HCT116 (cell line): ENCODE data around the gene POLE. TPM values are rescaled to one million over a fixed set of nuclear protein-coding genes. Genes with fewer than 3 reads are reported as not detected.

Source experiments
- ATAC-seq: fragments of 200-7000 bp; cut with Tn5 transposase; 2 replicates; pipeline ENCODE4 v1.9.1; 2020; ENCODE audit warnings: mild to moderate bottlenecking, moderate library complexity
- BruUV-seq: library from RNA; stranded (reverse); fragments of 400-500 nt; replicated peaks from 2 replicates; lab custom pipeline; 2021; lab: Mats Ljungman, UMichigan
- CTCF ChIA-PET: fragments of 300-600 bp; sonication (Branson Sonifier 250); formaldehyde crosslinking; loops from one replicate; lab custom pipeline; 2021; ENCODE audit warnings: antibody characterized with exemption; lab: Charles Lee
- POLR2A ChIA-PET: fragments of 300-600, 350-600 bp; sonication (Branson Sonifier 250); formaldehyde crosslinking; loops from one replicate; lab custom pipeline; 2021; ENCODE audit warnings: antibody characterized with exemption; lab: Charles Lee
- RAD21 ChIA-PET, 2 experiments: fragments of 300-600 bp; sonication (Branson Sonifier 250); formaldehyde crosslinking; loops; one replicate each; lab custom pipeline; 2023; ENCODE audit warnings: low total read pairs in 2 of 2; ENCODE audit not compliant: uncharacterized antibody in 2 of 2, unreplicated experiment in 2 of 2, low non-redundant PET in 1 of 2; lab: Charles Lee
- DNase-seq: peaks from one replicate; pipeline ENCODE4 v3.0.0-alpha.2; 2010; ENCODE audit warnings: low read depth, low spot score
- H2AFZ ChIP-seq: fragments of 200-600 bp; shearing (Covaris generic), sonication (generic); 2 replicates; pipeline ENCODE4 v1.6.1; 2017; ENCODE audit warnings: low read depth, mixed run types, mixed read lengths, antibody characterized with exemption, low read length; ENCODE audit not compliant: poor library complexity, severe bottlenecking
- H3K27ac ChIP-seq: 2 replicates; pipeline ENCODE4 v1.5.1; 2012; ENCODE audit warnings: low read depth, low read length
- H3K27me3 ChIP-seq: fragments of 200-600 bp; sonication (generic); 2 replicates; pipeline ENCODE4 v1.6.1; 2016; ENCODE audit warnings: mixed run types, low read length, mixed read lengths; ENCODE audit not compliant: insufficient read depth
- H3K36me3 ChIP-seq, 2 experiments: fragments of 200-500 bp in 1 of 2; fragments of 200-600 bp in 1 of 2; sonication (Bioruptor generic) in 1 of 2; sonication (generic) in 1 of 2; 2 replicates each; pipeline versions ENCODE4 v1.5.1 to v1.6.1; 2014 to 2016; ENCODE audit warnings: low read length in 2 of 2, inconsistent platforms in 1 of 2, mixed read lengths in 1 of 2, mixed run types in 1 of 2; ENCODE audit not compliant: insufficient read depth in 2 of 2, control insufficient read depth in 1 of 2
- H3K4me1 ChIP-seq, 2 experiments: fragments of 200-600 bp in 1 of 2; sonication (generic) in 1 of 2; 2 replicates each; pipeline versions ENCODE4 v1.5.1 to v1.6.1; 2012 to 2017; ENCODE audit warnings: low read length in 2 of 2, inconsistent platforms in 1 of 2, mild to moderate bottlenecking in 1 of 2, mixed read lengths in 1 of 2, mixed run types in 1 of 2, moderate library complexity in 1 of 2; ENCODE audit not compliant: insufficient read depth in 2 of 2, control insufficient read depth in 1 of 2
- H3K4me2 ChIP-seq: fragments of 200-600 bp; sonication (generic); 2 replicates; pipeline ENCODE4 v1.6.1; 2017; ENCODE audit warnings: mixed run types, low read length, mixed read lengths
- H3K4me3 ChIP-seq, 2 experiments: fragments of 200-600 bp in 1 of 2; sonication (generic) in 1 of 2; replicated peaks in 1 of 2; 2 replicates each; pipeline ENCODE4 v1.5.1; 2011 to 2016; ENCODE audit warnings: low read length in 2 of 2, control low read depth in 1 of 2, low read depth in 1 of 2, mild to moderate bottlenecking in 1 of 2, mixed read lengths in 1 of 2, mixed run types in 1 of 2
- H3K79me2 ChIP-seq: fragments of 200-600 bp; sonication (generic); 2 replicates; pipeline ENCODE4 v1.6.1; 2017; ENCODE audit warnings: mild to moderate bottlenecking, mixed run types, low read length, moderate library complexity, mixed read lengths; ENCODE audit not compliant: insufficient read depth
- H3K9ac ChIP-seq: fragments of 200-600 bp; sonication (generic); 2 replicates; pipeline ENCODE4 v1.6.1; 2016; ENCODE audit warnings: low read length, mixed read lengths
- H3K9me2 ChIP-seq: fragments of 200-600 bp; sonication (generic), shearing (Covaris generic); 2 replicates; pipeline ENCODE4 v1.6.1; 2017; ENCODE audit warnings: mixed run types, mild to moderate bottlenecking, moderate library complexity; ENCODE audit not compliant: insufficient read depth
- H3K9me3 ChIP-seq, 2 experiments: fragments of 200-500 bp in 1 of 2; fragments of 200-600 bp in 1 of 2; sonication (Bioruptor generic) in 1 of 2; sonication (generic) in 1 of 2; 2 replicates each; pipeline ENCODE4 v1.6.1; 2014 to 2017; ENCODE audit warnings: low read length in 2 of 2, mixed read lengths in 2 of 2, inconsistent platforms in 1 of 2, low read depth in 1 of 2, mild to moderate bottlenecking in 1 of 2, mixed run types in 1 of 2, moderate library complexity in 1 of 2; ENCODE audit not compliant: control insufficient read depth in 1 of 2, insufficient read depth in 1 of 2
- H4K20me1 ChIP-seq: fragments of 200-600 bp; sonication (generic), shearing (Covaris generic); 2 replicates; pipeline ENCODE4 v1.6.1; 2017; ENCODE audit warnings: mixed run types, mild to moderate bottlenecking, moderate library complexity; ENCODE audit not compliant: insufficient read depth
- CBX3 ChIP-seq: IDR thresholded peaks from 2 replicates; pipeline ENCODE4 v1.6.1; 2012; ENCODE audit warnings: low read depth
- EGR1 ChIP-seq: IDR thresholded peaks from 2 replicates; pipeline ENCODE4 v1.6.1; 2012; ENCODE audit warnings: low read depth
- EZH2phosphoT487 ChIP-seq: fragments of 200-600 bp; IDR thresholded peaks from 2 replicates; pipeline ENCODE4 v1.6.1; 2018; ENCODE audit warnings: antibody characterized with exemption, borderline replicate concordance
- JUND ChIP-seq: IDR thresholded peaks from 2 replicates; pipeline ENCODE4 v1.6.1; 2012
- MAX ChIP-seq: IDR thresholded peaks from 2 replicates; pipeline ENCODE4 v1.6.1; 2012
- POLR2AphosphoS5 ChIP-seq: IDR thresholded peaks from 2 replicates; pipeline ENCODE4 v1.6.1; 2011; ENCODE audit warnings: mild to moderate bottlenecking, low read depth, low read length, moderate library complexity
- REST ChIP-seq: IDR thresholded peaks from 2 replicates; pipeline ENCODE4 v1.6.1; 2012; ENCODE audit warnings: low read depth
- SIN3A ChIP-seq: IDR thresholded peaks from 2 replicates; pipeline ENCODE4 v1.6.1; 2012; ENCODE audit warnings: low read depth
- SP1 ChIP-seq: IDR thresholded peaks from 2 replicates; pipeline ENCODE4 v1.6.1; 2012; ENCODE audit warnings: low read depth
- SRF ChIP-seq: IDR thresholded peaks from 2 replicates; pipeline ENCODE4 v1.6.1; 2012; ENCODE audit warnings: low read depth
- TCF7L2 ChIP-seq: IDR thresholded peaks from 2 replicates; pipeline ENCODE4 v1.7.0; 2011; ENCODE audit warnings: borderline replicate concordance, inconsistent platforms; ENCODE audit not compliant: insufficient read depth, insufficient read length; ENCODE audit errors: extremely low read depth
- YY1 ChIP-seq: IDR thresholded peaks from 2 replicates; pipeline ENCODE4 v1.6.1; 2011; ENCODE audit warnings: low read length, low read depth, moderate library complexity, mild to moderate bottlenecking; ENCODE audit not compliant: insufficient replicate concordance; ENCODE audit errors: extremely low read depth
- ZBTB33 ChIP-seq: IDR thresholded peaks from 2 replicates; pipeline ENCODE4 v1.6.1; 2011; ENCODE audit warnings: mild to moderate bottlenecking, low read length, moderate library complexity; ENCODE audit not compliant: insufficient replicate concordance; ENCODE audit errors: extremely low read depth
- ZFX ChIP-seq: fragments of 450-650 bp; IDR thresholded peaks from 2 replicates; pipeline ENCODE4 v1.6.1; 2017
- ZNF274 ChIP-seq: fragments of 200-500 bp; sonication (Bioruptor generic); IDR thresholded peaks from 2 replicates; pipeline ENCODE4 v1.6.1; 2014; ENCODE audit warnings: mild to moderate bottlenecking, low read depth, low read length, inconsistent platforms
- intact Hi-C: fragments of 100-400 bp; cut with micrococcal nuclease; formaldehyde crosslinking; loops from 2 replicates; pipeline ENCODE4 v1.10.0; 2022
- total RNA-seq: library from RNA; stranded (reverse); gene quantifications from one replicate; pipeline ENCODE4 v1.2.1, GENCODE V29; 2021; ENCODE audit not compliant: unreplicated experiment
- TF ChIP-seq, protein P1 (sequence below): IDR thresholded peaks from 2 replicates; pipeline ENCODE4 v1.6.1; 2012

Gene POLE
- total RNA-seq, 1 experiment from 2014 or later = 128 TPM

- TF ChIP-seq, protein P1, sequence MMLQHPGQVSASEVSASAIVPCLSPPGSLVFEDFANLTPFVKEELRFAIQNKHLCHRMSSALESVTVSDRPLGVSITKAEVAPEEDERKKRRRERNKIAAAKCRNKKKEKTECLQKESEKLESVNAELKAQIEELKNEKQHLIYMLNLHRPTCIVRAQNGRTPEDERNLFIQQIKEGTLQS = no peak
- TF ChIP-seq YY1 (no peak), MAX (no peak)
- TF ChIP-seq, all 23 proteins: peak for 0
These were observed 64.6 kb downstream of the POLE start (continued) for GRCh38 chr12:132622437-132623071.

DNA sequence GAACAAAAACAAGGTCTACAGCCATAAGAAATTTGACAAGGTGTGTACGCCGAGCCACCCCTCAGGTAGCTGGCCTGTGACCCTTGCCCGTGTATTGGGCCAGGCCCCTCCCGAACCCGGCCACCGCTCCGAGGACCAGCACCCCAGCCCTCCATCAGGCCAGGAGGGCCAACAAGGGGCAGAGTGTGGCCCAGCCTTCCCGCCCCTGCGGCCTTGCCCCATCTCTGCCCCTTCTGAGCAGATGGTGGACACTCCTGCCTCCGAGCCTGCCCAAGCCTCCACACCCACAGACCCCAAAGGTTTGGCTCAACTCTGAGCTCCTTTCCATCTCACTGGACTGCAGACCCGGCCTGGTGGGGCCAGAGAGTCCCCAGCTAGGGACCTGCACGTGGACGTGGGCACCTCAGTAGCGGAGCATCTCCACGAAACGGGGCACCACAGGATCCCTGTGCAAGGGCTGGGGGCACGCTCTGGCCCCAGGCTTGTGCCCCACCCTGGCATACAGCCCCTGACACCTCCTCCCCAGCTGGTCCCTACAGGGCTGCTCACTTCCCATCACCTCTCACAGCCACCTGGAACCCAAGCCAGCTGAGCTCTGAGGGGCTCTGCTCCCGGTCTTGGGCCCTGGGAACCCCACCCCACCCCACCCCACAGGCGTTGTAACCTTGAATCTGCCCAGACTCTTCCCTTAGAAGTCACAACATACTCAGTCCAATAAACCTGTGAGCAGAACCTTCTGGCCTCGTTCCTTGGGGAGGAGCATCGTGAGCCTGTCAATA is 65.3 kb downstream of the POLE start:
- DNase-seq (no peak), ATAC-seq (peak; percentile 12)
- TF ChIP-seq TCF7L2 = no peak
- no peak for TF ChIP-seq SP1
- TF ChIP-seq POLR2AphosphoS5 = no peak
- no peak for TF ChIP-seq EGR1
- TF ChIP-seq MAX = no peak
- no peak for TF ChIP-seq CBX3
- no peak for TF ChIP-seq YY1
- TF ChIP-seq ZNF274 = no peak
- no peak for TF ChIP-seq EZH2phosphoT487
- no peak for TF ChIP-seq REST
- TF ChIP-seq SIN3A = no peak
- no peak for TF ChIP-seq ZFX
- no peak for TF ChIP-seq JUND
- no peak for TF ChIP-seq SRF
- TF ChIP-seq ZBTB33 = no peak
- Histone ChIP-seq H3K4me1 (peaks cover 0 to 14% of the 10 kb centered on the region in 2 experiments; a peak in 1 of 4 replicates), H3K27me3 (no peaks in the 10 kb centered on the region), H3K4me3 (no peak overlapping the region), H4K20me1 (no peaks in the 10 kb centered on the region), H3K79me2 (no peaks in the 10 kb centered on the region), H3K9ac (no peak overlapping the region), H3K9me3 (no peaks in the 10 kb centered on the region), H3K27ac (no peak overlapping the region), H3K36me3 (peaks cover 13 to 21% of the 10 kb centered on the region in 2 experiments; a peak in 3 of 4 replicates), H3K9me2 (no peaks in the 10 kb centered on the region), H2AFZ (no peak overlapping the region), H3K4me2 (no peak overlapping the region)
- ChIA-PET RAD21 (no interaction called here), POLR2A (no interaction called here), CTCF (no interaction called here)
- no TSS peak for BruUV-seq
- intact Hi-C loops = no loop called here
